B cell (primary cell): Measurements from ENCODE around the gene TRHDE.

Experiments
- CTCF ChIP-seq: fragments of 200-600 bp; IDR thresholded peaks from one replicate; pipeline ENCODE4 v1.8.0; 2022; ENCODE audit warnings: antibody characterized with exemption, mild to moderate bottlenecking
- EZH2 ChIP-seq: IDR thresholded peaks from 2 replicates; pipeline ENCODE4 v1.6.1; 2012; ENCODE audit warnings: borderline replicate concordance, low read depth, mild to moderate bottlenecking, moderate library complexity, low read length; ENCODE audit not compliant: insufficient read depth, poor library complexity, severe bottlenecking

- no peak for TF ChIP-seq CTCF
- no peak for TF ChIP-seq EZH2
These were observed 4.1 kb downstream of the TRHDE start for GRCh38 chr12:72276181-72276805.
